ENCODE results near the gene PSMD3.
A peak's percentile ranks its signal among the peaks of the same experiment; 100 is the strongest.

The PSMD3 gene

GRCh38 chr17:39962642-39963220 is 17.9 kb upstream of the PSMD3 start, which contains the start of gene GSDMA:
Gene GSDMA, plus strand, starts transcription at chr17:39963004. Its CDS starts 2,684 bp downstream, at chr17:39965688.
- no peak for DNase-seq

- peak; percentile 75 for DNase-seq
Observed at GRCh38 chr17:39963829-39964228, 16.8 kb upstream of the PSMD3 start.

GRCh38 chr17:39965017-39965699 is 15.4 kb upstream of the PSMD3 start:
- no peak for DNase-seq

GRCh38 chr17:39966771-39967170 is 13.8 kb upstream of the PSMD3 start:
- DNase-seq: no peak

GRCh38 chr17:39968761-39969160 is 11.8 kb upstream of the PSMD3 start:
- DNase-seq: no peak

- DNase-seq: no peak
Observed at GRCh38 chr17:39969375-39969774, 11.2 kb upstream of the PSMD3 start.

GRCh38 chr17:39970157-39970692 is 10.4 kb upstream of the PSMD3 start:
- no peak for DNase-seq

GRCh38 chr17:39971076-39971603 is 9.5 kb upstream of the PSMD3 start:
- no peak for DNase-seq

- no peak for DNase-seq
Observed at GRCh38 chr17:39972271-39972670, 8.3 kb upstream of the PSMD3 start.

- no peak for DNase-seq
Observed at GRCh38 chr17:39973496-39973895, 7.1 kb upstream of the PSMD3 start.

- DNase-seq: no peak
Observed at GRCh38 chr17:39974433-39974832, 6.2 kb upstream of the PSMD3 start.

- DNase-seq: no peak
Observed at GRCh38 chr17:39975801-39976200, 4.8 kb upstream of the PSMD3 start.

GRCh38 chr17:39979016-39979670 is 1.5 kb upstream of the PSMD3 start:
- DNase-seq: no peak

GRCh38 chr17:39979893-39980350 is 685 bp upstream of the PSMD3 start:
- no peak for DNase-seq

- no peak for DNase-seq
Observed at GRCh38 chr17:39981207-39981741, 667 bp downstream of the PSMD3 start.

- no peak for DNase-seq
Observed at GRCh38 chr17:39981766-39982375, 1.3 kb downstream of the PSMD3 start.

GRCh38 chr17:39988206-39988810 is 7.7 kb downstream of the PSMD3 start:
- no peak for DNase-seq

- DNase-seq: no peak
Observed at GRCh38 chr17:39994448-39994847, 13.8 kb downstream of the PSMD3 start.

GRCh38 chr17:39995438-39995837 is 14.8 kb downstream of the PSMD3 start:
- DNase-seq: no peak

GRCh38 chr17:39996162-39996561 is 15.6 kb downstream of the PSMD3 start:
- DNase-seq: no peak

GRCh38 chr17:39996800-39997199 is 16.2 kb downstream of the PSMD3 start:
- no peak for DNase-seq

GRCh38 chr17:39997543-39997942 is 16.9 kb downstream of the PSMD3 start:
- DNase-seq: no peak
